ENCODE data around the gene POLR1D. TPM values are rescaled to one million over a fixed set of nuclear protein-coding genes. Genes with fewer than 3 reads are reported as not detected.
"Not testable (repeated sequence)": the region's sequence is repeated elsewhere in the genome, so short reads cannot be mapped to it uniquely, and the experiment has no call there.

POLR1D gene
- total and polyA plus RNA-seq, 8 donors, result 43.7 to 230 (median 139) TPM

DNA sequence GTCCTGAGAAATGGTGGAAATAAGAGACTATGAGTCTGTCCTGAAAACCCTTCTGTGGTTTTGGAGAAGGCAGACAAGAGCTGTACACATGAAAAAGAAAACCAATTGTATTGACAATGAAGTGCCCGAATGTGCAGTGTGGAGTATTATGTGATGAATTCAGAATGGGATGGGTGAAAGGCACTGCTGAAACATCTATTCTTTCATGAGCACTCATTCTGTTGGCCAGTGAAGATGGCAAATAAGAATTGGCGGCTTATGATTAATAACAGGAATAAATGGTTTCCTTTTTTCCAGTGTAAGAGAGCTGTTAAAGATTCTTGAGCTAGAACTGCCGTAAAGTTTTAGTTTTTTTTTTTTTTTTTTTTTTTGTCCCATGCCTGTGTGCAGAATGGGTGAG, 5.7 kb downstream of the POLR1D start:
- Histone ChIP-seq H3K9me3 (no peaks in the 10 kb centered on the region), H3K27ac (no peak overlapping the region), H3K36me3 (peaks cover 0 to 6% (median under 1%) of the 10 kb centered on the region in 4 donors), H3K4me1 (peaks cover 20 to 42% (median 31%) of the 10 kb centered on the region in 4 donors), H3K27me3 (no peaks in the 10 kb centered on the region), H3K4me3 (no peak overlapping the region)
- intact Hi-C loops (cut with DNase I; ENCODE audit: low total_unique reads), result no loop called here
- no peak for DNase-seq
- TF ChIP-seq EP300 (IDR thresholded peaks at IDR 0.05) (no peak), POLR2A (IDR thresholded peaks at IDR 0.05) (no peak), POLR2AphosphoS5 (IDR thresholded peaks at IDR 0.05) (no peak)
- TF ChIP-seq, protein P1, sequence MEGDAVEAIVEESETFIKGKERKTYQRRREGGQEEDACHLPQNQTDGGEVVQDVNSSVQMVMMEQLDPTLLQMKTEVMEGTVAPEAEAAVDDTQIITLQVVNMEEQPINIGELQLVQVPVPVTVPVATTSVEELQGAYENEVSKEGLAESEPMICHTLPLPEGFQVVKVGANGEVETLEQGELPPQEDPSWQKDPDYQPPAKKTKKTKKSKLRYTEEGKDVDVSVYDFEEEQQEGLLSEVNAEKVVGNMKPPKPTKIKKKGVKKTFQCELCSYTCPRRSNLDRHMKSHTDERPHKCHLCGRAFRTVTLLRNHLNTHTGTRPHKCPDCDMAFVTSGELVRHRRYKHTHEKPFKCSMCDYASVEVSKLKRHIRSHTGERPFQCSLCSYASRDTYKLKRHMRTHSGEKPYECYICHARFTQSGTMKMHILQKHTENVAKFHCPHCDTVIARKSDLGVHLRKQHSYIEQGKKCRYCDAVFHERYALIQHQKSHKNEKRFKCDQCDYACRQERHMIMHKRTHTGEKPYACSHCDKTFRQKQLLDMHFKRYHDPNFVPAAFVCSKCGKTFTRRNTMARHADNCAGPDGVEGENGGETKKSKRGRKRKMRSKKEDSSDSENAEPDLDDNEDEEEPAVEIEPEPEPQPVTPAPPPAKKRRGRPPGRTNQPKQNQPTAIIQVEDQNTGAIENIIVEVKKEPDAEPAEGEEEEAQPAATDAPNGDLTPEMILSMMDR (IDR thresholded peaks at IDR 0.05), result no peak
- WGBS, 5 donors, result 80 to 88% (median 83%) methylated on average over 3 of the region's 3 CpGs

DNA sequence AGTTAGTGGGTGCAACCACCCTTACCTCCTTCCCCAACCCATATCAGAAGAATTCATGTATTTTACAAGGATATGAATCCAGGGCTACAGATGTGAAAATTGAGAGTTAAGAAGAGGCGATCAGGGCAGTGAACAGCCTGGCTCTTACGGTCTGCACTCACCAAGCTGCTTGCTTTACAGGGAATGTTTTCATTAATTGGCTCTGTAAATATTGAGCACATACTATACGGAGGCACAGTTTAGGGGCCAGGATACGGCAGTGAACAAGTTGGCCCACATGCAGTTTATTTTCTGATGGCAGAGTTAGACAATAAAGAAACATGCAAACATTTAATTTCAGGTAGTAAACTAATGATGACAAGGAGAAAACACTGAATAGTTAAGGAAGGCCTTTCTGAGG, 6.4 kb downstream of the POLR1D start:
- H3K4me1 ChIP-seq, result peaks cover 14 to 36% (median 24%) of the 10 kb centered on the region in 4 donors
- WGBS, 5 donors, result 33 to 66% (median 58%) methylated on average over 4 of the region's 4 CpGs
- intact Hi-C loops (cut with DNase I; ENCODE audit: low total_unique reads), result no loop called here
- no peak overlapping the region for H3K27ac ChIP-seq
- no peaks in the 10 kb centered on the region for H3K27me3 ChIP-seq
- TF ChIP-seq POLR2AphosphoS5 (IDR thresholded peaks at IDR 0.05) (no peak), POLR2A (IDR thresholded peaks at IDR 0.05) (no peak), EP300 (IDR thresholded peaks at IDR 0.05) (no peak)
- TF ChIP-seq, protein P1 (IDR thresholded peaks at IDR 0.05), result no peak
- H3K4me3 ChIP-seq, result no peak overlapping the region
- no peaks in the 10 kb centered on the region for H3K9me3 ChIP-seq
- DNase-seq, result no peak
- H3K36me3 ChIP-seq, result peaks cover 0 to 13% (median 4%) of the 10 kb centered on the region in 4 donors

DNA sequence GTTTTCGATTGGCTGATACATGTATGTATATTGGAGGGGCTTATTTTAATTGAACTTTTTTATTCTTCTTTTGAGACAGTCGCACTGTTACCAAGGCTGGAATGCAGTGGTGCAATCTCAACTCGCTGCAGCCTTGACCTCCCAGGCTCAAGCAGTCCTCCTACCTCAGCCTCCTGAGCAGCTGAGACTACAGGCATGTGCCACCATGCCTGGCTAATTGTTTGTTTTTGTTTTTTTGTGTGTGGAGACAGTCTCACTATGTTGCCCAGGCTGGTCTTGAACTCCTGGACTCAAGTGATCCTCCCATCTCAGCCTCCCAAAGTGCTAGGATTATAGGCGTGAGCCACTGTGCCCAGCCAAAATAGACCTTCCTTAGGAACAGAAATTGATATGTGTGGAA, 7.1 kb downstream of the POLR1D start:
- DNase-seq; H3K9me3 ChIP-seq; H3K27me3 ChIP-seq; H3K4me3 ChIP-seq; intact Hi-C loops (cut with DNase I; ENCODE audit: low total_unique reads); H3K27ac ChIP-seq: not testable (repeated sequence)
- Histone ChIP-seq H3K36me3 (peaks cover 0 to 14% (median 4%) of the 10 kb centered on the region in 4 donors), H3K4me1 (peaks cover 7 to 36% (median 19%) of the 10 kb centered on the region in 4 donors)
- 95 to 99% (median 98%) methylated on average over 4 of the region's 4 CpGs for WGBS, 5 donors

DNA sequence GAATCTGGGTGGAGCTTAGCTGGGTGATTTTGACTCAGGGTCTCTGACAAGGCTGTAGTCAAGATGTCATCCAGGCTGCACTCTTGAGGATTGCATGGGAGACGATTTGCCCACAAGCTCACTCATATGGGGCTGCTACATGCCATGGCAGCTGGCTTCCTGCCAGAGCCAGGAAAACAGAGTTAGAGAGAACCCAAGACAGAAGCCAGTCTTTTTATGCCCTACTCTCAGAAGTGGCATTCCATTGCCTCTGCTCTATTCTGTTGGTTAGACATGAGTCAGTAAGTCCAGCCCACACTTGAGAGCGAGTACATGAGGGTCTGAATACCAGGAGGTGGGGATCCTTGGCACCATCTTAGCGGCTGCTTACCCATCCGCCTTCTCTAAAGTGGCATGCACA, 9.5 kb downstream of the POLR1D start:
- Histone ChIP-seq H3K36me3 (peaks cover 0 to 11% (median 4%) of the 10 kb centered on the region in 4 donors), H3K4me1 (peaks cover 0 to 25% (median 13%) of the 10 kb centered on the region in 4 donors), H3K4me3 (no peak overlapping the region), H3K9me3 (no peaks in the 10 kb centered on the region), H3K27me3 (no peaks in the 10 kb centered on the region), H3K27ac (no peak overlapping the region)
- no peak for DNase-seq
- WGBS, 5 donors, result 83 to 95% (median 92%) methylated on average over 4 of the region's 4 CpGs
- no peak for TF ChIP-seq EP300 (IDR thresholded peaks at IDR 0.05)
- no peak for TF ChIP-seq POLR2A (IDR thresholded peaks at IDR 0.05)
- no peak for TF ChIP-seq POLR2AphosphoS5 (IDR thresholded peaks at IDR 0.05)
- TF ChIP-seq, protein P1 (IDR thresholded peaks at IDR 0.05), result no peak
- intact Hi-C loops (cut with DNase I; ENCODE audit: low total_unique reads), result no loop called here

DNA sequence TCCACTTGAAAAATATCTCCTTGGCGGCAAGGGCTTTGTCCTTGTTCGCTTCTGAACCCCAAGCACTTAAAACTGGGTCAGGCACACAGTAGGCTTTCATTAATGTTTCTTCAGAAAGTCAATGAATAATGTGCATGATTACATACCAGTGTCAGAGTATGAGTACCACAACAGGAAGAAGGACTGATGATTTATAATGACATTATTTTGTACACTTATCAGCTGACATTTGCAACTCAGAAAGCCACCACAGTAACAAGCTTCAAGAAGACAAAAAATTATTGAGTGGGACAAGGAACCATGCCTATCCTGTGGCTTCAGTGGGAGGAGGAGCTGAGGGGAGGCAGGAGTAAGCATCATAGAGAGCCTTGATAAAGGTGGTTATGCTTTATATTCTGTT, 10.0 kb downstream of the POLR1D start:
- H3K36me3 ChIP-seq, result peaks cover 0 to 11% (median 4%) of the 10 kb centered on the region in 4 donors
- TF ChIP-seq POLR2AphosphoS5 (IDR thresholded peaks at IDR 0.05) (no peak), EP300 (IDR thresholded peaks at IDR 0.05) (no peak), POLR2A (IDR thresholded peaks at IDR 0.05) (no peak)
- TF ChIP-seq, protein P1 (IDR thresholded peaks at IDR 0.05), result no peak
- H3K9me3 ChIP-seq, result no peaks in the 10 kb centered on the region
- DNase-seq, result no peak
- no peak overlapping the region for H3K27ac ChIP-seq
- H3K4me3 ChIP-seq, result no peak overlapping the region
- peaks cover 0 to 31% (median 16%) of the 10 kb centered on the region in 4 donors for H3K4me1 ChIP-seq
- no peaks in the 10 kb centered on the region for H3K27me3 ChIP-seq
- WGBS, 5 donors, result 66 to 98% (median 76%) methylated on average over 2 of the region's 2 CpGs
- intact Hi-C loops (cut with DNase I; ENCODE audit: low total_unique reads), result no loop called here
